Large intestine (tissue), 3 donors: ENCODE data around the gene SEPTIN5. TPM values are rescaled to one million over a fixed set of nuclear protein-coding genes. Genes with fewer than 3 reads are reported as not detected.

Experiments
- DNase-seq, 2 donors: peaks; one replicate each; pipeline versions ENCODE4 v3.0.0 to v3.0.0-alpha.2; 2013
- H3K27ac ChIP-seq: one replicate; pipeline ENCODE4 v1.5.1; 2013; ENCODE audit warnings: low read length
- H3K27me3 ChIP-seq: 2 replicates; pipeline ENCODE4 v1.6.1; 2013; ENCODE audit warnings: low read length; ENCODE audit not compliant: control insufficient read depth, insufficient read depth
- H3K36me3 ChIP-seq: 2 replicates; pipeline ENCODE4 v1.6.1; 2013; ENCODE audit warnings: low read length; ENCODE audit not compliant: control insufficient read depth, insufficient read depth
- H3K4me1 ChIP-seq: one replicate; pipeline ENCODE4 v1.6.1; 2013; ENCODE audit warnings: low read length; ENCODE audit not compliant: control insufficient read depth, insufficient read depth
- H3K4me3 ChIP-seq: one replicate; pipeline ENCODE4 v1.5.1; 2013; ENCODE audit warnings: low read length
- H3K9me3 ChIP-seq: one replicate; pipeline ENCODE4 v1.6.1; 2013; ENCODE audit warnings: mild to moderate bottlenecking, low read depth, low read length, moderate library complexity; ENCODE audit not compliant: control insufficient read depth
- WGBS: methylation state at CpG from one replicate; pipeline ENCODE4 v1.1.5; 2013; ENCODE audit warnings: low lambda C conversion rate; ENCODE audit not compliant: insufficient coverage; 5-methylcytosine and 5-hydroxymethylcytosine counted together
- polyA plus RNA-seq: library from polyadenylated mRNA; unstranded; fragments of 120-200 nt; gene quantifications from one replicate; pipeline ENCODE4 v1.2.1, GENCODE V29; 2013

SEPTIN5 gene
- polyA plus RNA-seq, 1 donor, result 24.9 TPM

DNA sequence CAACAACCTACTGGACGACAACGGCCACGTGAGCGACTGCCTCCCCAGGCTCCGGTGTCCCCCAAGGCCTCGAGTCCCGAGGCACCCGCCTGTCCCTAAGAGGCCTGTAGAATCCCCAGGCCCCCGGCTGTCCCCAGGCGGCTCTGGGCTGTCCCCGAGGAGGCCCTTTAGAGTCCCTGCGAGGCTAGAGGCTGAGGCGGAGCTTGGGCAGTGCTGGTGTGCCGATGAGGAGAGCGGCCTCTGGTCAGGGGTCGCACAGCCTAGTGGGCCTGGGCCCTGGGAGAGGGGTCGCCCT, 49.9 kb downstream of the SEPTIN5 start:
- no peak overlapping the region for H3K4me3 ChIP-seq
- no peaks in the 10 kb centered on the region for H3K36me3 ChIP-seq
- DNase-seq, result no peak
- WGBS, result no CpG with 5 or more reads among the region's 17 CpGs
- no peak overlapping the region for H3K27ac ChIP-seq
- peaks cover 10% of the 10 kb centered on the region for H3K4me1 ChIP-seq
- H3K9me3 ChIP-seq, result peaks cover 22% of the 10 kb centered on the region
- peaks cover 85% of the 10 kb centered on the region for H3K27me3 ChIP-seq

DNA sequence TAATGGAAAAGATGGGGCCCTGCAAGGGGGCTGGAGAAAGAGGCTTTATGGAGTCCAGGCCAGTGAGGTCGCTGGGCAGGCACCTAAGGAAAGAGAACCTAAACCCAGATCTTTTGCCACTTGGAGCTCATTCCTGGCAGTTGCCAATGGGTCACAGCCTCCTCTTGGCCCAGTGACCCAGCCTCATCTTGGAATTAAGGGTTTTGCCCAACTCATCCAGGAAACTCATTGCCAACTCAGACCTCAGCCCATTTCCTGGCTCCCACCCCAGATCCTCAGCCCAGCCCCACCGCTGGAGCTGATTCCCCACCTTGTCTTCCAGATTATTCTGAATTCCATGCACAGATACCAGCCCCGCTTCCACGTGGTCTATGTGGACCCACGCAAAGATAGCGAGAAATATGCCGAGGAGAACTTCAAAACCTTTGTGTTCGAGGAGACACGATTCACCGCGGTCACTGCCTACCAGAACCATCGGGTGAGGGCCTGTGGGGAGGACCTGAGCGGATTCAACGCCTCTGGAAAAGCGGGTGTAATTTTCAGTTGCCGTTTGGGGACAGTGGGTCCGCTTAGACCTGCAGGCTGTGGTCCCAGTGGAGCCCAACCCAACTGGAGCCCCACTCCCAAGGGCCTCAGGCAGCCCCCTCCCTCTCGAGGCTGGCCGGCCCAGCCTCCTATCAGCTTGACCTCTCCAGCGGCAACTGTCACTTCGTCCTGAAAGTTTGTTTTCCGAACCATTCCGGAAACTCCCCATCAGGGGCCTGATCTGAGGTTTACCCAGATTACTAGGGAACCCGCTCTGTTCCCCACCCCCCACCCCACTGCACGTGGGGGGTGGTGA, 50.6 kb downstream of the SEPTIN5 start:
- H3K9me3 ChIP-seq, result peaks cover 22% of the 10 kb centered on the region
- peaks cover 85% of the 10 kb centered on the region for H3K27me3 ChIP-seq
- no peaks in the 10 kb centered on the region for H3K36me3 ChIP-seq
- no peak for DNase-seq
- WGBS, result no CpG with 5 or more reads among the region's 25 CpGs
- peaks cover 10% of the 10 kb centered on the region for H3K4me1 ChIP-seq
- H3K27ac ChIP-seq, result no peak overlapping the region
- H3K4me3 ChIP-seq, result no peak overlapping the region

DNA sequence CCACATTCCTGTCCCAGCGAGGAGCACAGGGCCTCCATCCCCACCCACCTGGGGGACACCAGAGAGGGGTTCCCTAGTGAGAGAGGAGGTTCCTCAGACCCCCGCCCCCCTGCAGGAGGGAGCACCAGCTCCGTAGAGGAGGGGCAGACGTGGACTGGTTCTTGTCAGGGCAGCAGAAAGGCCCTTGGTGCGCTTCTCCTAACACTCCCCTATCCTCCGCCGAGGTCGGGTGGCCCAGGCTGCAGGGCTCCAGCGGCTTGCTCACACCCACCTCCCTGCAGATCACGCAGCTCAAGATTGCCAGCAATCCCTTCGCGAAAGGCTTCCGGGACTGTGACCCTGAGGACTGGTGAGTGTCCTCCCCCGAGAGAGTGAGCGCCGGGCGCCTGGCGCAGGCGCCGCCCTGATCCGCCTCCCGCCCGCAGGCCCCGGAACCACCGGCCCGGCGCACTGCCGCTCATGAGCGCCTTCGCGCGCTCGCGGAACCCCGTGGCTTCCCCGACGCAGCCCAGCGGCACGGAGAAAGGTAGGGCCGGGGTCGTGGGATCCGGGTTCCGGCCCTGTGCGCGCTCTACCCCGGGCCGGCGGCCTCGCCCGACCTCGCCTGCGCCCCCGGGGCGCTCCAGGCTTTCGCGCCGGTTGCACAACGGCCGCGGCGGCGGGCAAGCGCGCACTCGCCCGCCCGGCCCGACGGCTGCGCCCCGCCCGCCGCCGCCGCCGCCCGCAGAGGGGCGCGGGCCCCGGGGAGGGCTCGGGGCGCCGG, 51.4 kb downstream of the SEPTIN5 start:
- peaks cover 22% of the 10 kb centered on the region for H3K9me3 ChIP-seq
- peak in 1 of 2 donors; percentile 46 for DNase-seq
- WGBS, result no CpG with 5 or more reads among the region's 83 CpGs
- no peaks in the 10 kb centered on the region for H3K36me3 ChIP-seq
- H3K4me1 ChIP-seq, result peaks cover 10% of the 10 kb centered on the region
- H3K27ac ChIP-seq, result no peak overlapping the region
- peaks cover 88% of the 10 kb centered on the region for H3K27me3 ChIP-seq
- no peak overlapping the region for H3K4me3 ChIP-seq

DNA sequence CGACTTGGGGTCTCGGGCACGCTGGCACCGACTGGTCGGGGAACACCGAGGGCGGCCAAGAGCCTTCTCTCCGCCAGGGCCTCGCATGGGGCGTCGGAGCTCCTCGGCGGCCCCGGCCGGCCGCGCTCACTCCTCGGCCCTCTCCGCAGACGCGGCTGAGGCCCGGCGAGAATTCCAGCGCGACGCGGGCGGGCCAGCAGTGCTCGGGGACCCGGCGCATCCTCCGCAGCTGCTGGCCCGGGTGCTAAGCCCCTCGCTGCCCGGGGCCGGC, 51.9 kb downstream of the SEPTIN5 start:
- peak in 1 of 2 donors; percentile 6 for DNase-seq
- no CpG with 5 or more reads among the region's 36 CpGs for WGBS
- Histone ChIP-seq H3K9me3 (peaks cover 22% of the 10 kb centered on the region), H3K27me3 (peaks cover 91% of the 10 kb centered on the region), H3K27ac (no peak overlapping the region), H3K4me1 (peaks cover 10% of the 10 kb centered on the region), H3K4me3 (no peak overlapping the region), H3K36me3 (no peaks in the 10 kb centered on the region)

DNA sequence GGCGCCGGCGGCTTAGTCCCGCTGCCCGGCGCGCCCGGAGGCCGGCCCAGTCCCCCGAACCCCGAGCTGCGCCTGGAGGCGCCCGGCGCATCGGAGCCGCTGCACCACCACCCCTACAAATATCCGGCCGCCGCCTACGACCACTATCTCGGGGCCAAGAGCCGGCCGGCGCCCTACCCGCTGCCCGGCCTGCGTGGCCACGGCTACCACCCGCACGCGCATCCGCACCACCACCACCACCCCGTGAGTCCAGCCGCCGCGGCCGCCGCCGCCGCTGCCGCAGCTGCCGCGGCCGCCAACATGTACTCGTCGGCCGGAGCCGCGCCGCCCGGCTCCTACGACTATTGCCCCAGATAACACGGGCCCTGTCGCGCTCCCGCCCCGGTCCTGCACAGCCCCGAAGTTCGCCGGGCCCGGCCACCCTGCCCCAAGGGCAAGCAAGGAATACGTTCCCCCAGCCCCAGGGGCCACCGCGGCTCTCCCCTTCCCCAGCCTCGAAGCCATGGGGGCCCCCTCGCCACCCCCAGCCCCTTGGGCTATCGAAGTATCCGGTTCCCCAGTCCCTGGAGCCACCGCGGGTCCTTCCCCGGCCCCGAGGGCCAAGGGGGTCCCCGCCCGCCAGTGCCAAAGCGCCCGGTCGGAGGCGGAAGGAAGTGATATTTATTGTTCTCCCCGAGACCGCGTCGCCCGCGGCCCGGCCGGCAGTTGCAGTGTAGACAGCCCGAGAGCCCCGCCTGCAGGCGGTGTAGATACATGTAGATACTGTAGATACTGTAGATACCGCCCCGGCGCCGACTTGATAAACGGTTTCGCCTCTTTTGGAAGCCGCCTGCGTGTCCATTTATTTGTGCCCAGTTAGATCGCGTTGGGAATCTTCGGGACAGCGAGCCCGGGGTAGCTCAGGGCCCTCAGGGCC, 52.5 kb downstream of the SEPTIN5 start:
- Histone ChIP-seq H3K27ac (no peak overlapping the region), H3K9me3 (peaks cover 22% of the 10 kb centered on the region), H3K36me3 (no peaks in the 10 kb centered on the region), H3K4me3 (no peak overlapping the region), H3K27me3 (peaks cover 93% of the 10 kb centered on the region), H3K4me1 (peaks cover 8% of the 10 kb centered on the region)
- WGBS, result no CpG with 5 or more reads among the region's 103 CpGs
- DNase-seq, result peak in 1 of 2 donors; percentile 23

DNA sequence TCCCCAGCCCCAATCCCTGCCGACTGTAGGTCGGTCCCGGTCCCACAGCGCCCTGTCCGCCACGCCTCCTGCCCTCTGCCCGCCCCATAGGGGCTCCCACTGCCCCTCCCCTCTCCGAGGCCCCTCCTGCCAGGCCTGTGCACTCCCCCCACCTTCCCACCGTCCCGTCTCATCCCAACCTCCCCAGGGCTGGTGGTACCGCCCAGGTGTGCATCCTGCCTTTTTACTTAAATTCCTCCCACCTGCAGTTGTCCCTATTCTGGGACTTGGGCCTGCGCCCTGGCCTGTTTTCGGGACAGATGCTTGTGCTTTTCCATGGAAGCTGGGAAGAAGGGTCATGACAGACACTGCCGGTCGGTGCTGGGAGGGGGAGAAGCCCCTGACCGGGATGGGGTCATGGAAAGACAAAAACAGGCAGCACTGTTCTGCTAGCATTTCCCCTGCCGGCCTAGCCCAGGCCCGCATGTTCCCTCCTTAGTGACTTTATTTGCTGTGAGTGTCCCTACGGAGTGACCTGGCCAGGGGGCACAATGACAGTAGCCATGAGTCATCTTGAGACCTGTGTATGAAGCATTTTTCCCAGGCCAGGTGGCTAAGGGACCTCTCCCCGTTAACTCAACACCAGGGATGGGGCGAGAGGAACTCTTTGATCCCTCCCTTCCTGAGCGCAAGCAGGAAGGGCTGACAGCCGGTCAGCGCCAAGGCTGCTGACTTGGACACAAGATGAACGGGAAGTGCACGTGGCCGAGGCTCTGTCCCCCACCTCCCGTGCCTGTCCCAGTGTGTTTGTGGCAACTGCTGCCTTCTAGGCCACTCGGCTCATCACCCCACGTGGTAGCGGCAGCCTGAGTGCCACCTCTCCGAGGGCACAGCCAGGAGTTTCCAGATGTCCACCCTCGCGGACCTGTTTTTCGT, 53.4 kb downstream of the SEPTIN5 start:
- Histone ChIP-seq H3K27me3 (peaks cover 93% of the 10 kb centered on the region), H3K27ac (no peak overlapping the region)
- 0% methylated on average over 1 of the region's 35 CpGs for WGBS

DNA sequence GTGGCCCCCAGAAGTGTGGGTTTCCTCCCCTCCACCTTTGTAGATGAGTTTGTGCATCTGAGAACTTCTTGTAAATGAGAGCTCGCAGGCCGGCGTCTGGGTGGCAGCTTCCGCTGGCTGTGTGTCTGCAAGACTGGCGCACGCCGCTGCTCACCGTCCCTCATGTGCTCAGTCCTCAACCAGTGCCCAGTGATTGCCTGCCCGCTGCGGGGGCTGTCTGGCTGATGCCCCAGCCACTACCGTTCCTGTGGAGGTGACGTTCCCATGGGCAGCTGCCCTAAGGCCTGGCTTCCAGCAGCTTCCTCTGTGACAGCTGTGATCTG, 55.1 kb downstream of the SEPTIN5 start:
- H3K4me3 ChIP-seq, result no peak overlapping the region
- H3K27me3 ChIP-seq, result peaks cover 92% of the 10 kb centered on the region
- H3K4me1 ChIP-seq, result peaks cover 8% of the 10 kb centered on the region
- H3K27ac ChIP-seq, result no peak overlapping the region
- peaks cover 5% of the 10 kb centered on the region for H3K9me3 ChIP-seq
- no CpG with 5 or more reads among the region's 12 CpGs for WGBS
- no peaks in the 10 kb centered on the region for H3K36me3 ChIP-seq
- DNase-seq, result no peak

More for the DNA sequence above, 53.4 kb downstream of the SEPTIN5 start:
- peak in 1 of 2 donors; percentile 18 for DNase-seq
- H3K4me3 ChIP-seq, result no peak overlapping the region
- H3K9me3 ChIP-seq, result peaks cover 20% of the 10 kb centered on the region
- H3K4me1 ChIP-seq, result peaks cover 8% of the 10 kb centered on the region
- H3K36me3 ChIP-seq, result no peaks in the 10 kb centered on the region

DNA sequence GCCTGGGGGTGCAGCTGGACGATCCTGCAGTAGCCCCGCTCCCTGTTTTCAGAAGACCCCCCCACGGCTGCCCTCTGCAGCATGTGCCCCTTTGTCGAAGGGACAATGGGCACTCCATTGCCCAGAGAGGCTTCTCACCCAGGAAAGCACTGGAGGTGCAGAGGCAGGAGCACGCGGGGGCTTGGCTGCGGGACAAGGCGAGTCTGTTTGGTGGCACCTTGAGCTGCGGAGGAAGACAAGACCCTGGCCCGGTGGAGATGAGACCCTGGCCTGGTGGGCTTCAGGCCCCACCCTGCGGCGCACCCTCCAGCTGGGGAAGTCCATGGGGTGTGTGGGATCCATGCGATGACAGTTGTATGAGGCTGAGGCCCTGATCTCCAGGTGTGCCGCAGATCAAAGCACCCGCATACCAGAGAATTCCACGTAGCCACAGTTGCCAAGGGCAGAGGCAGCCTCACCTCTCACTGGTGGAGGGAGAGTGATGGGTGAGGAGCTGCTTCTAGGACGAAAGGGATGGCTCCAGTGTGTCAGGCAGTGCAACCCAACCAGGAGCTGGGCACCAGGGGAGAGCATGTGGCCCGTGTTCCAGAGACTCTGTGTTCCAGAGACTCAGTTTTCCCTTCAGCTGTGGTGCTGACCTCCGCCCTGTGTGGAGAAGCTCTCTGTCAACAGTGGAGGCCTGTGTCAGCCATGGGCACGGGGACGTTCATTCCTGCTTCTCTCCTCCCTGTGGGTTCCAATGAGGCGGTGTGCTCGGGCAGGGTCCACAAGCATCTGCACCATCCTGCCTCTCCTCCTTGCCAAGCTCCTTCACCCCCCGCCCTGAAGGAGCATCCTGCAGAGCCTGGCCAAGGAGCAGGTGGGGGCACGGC, 56.3 kb downstream of the SEPTIN5 start:
- Histone ChIP-seq H3K27me3 (peaks cover 89% of the 10 kb centered on the region), H3K4me3 (no peak overlapping the region), H3K4me1 (peaks cover 8% of the 10 kb centered on the region), H3K27ac (no peak overlapping the region), H3K9me3 (peaks cover 5% of the 10 kb centered on the region), H3K36me3 (no peaks in the 10 kb centered on the region)
- no peak for DNase-seq
- no CpG with 5 or more reads among the region's 25 CpGs for WGBS

DNA sequence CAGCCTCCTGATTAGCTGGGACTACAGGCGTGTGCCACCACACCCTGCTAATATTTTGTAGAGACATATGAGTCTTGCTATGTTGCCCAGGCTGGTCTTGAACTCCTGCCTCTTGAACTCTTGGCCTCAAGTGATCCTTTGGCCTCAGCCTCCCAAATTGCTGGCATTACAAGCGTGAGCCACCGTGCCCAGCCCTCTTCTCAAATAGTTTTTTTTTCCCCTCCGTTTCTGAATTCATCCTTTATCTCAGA, 58.0 kb downstream of the SEPTIN5 start:
- peaks cover 88% of the 10 kb centered on the region for H3K27me3 ChIP-seq
- DNase-seq, result no peak
- no peaks in the 10 kb centered on the region for H3K36me3 ChIP-seq
- H3K27ac ChIP-seq, result no peak overlapping the region
- 52% methylated on average over 3 of the region's 4 CpGs for WGBS
- peaks cover under 1% of the 10 kb centered on the region for H3K4me1 ChIP-seq
- H3K4me3 ChIP-seq, result no peak overlapping the region
- H3K9me3 ChIP-seq, result no peaks in the 10 kb centered on the region
